Colonic mucosa (tissue), 4 donors: Measurements from ENCODE around the gene TXNIP. TPM values are rescaled to one million over a fixed set of nuclear protein-coding genes. Genes with fewer than 3 reads are reported as not detected.
A peak's percentile ranks its signal among the peaks of the same experiment; 100 is the strongest.

ENCODE experiments used
- DNase-seq: peaks from one replicate; pipeline ENCODE4 v3.0.0-alpha.2; 2020
- H3K27ac ChIP-seq: fragments of 200-600 bp; one replicate; pipeline ENCODE4 v1.8.0; 2021
- H3K27me3 ChIP-seq: fragments of 200-600 bp; one replicate; pipeline ENCODE4 v1.8.0; 2021
- H3K36me3 ChIP-seq: fragments of 200-600 bp; one replicate; pipeline ENCODE4 v1.8.0; 2021
- H3K4me1 ChIP-seq: fragments of 200-600 bp; one replicate; pipeline ENCODE4 v1.8.0; 2021; ENCODE audit warnings: mild to moderate bottlenecking
- H3K4me3 ChIP-seq: fragments of 200-600 bp; one replicate; pipeline ENCODE4 v1.8.0; 2021
- H3K9ac ChIP-seq, 2 donors: one replicate each; pipeline ENCODE4 v1.7.0; 2013; ENCODE audit warnings: control low read depth in 2 of 2, low read depth in 2 of 2, low read length in 2 of 2
- H3K9me3 ChIP-seq: fragments of 200-600 bp; one replicate; pipeline ENCODE4 v1.8.0; 2021
- CTCF ChIP-seq: fragments of 200-600 bp; IDR thresholded peaks from one replicate; pipeline ENCODE4 v1.8.0; 2022; ENCODE audit warnings: antibody characterized with exemption, mild to moderate bottlenecking
- intact Hi-C: fragments of 100-400 bp; cut with DNase I; formaldehyde crosslinking; loops from one replicate; pipeline ENCODE4 v1.14.1; 2022
- total RNA-seq, 2 donors: library from RNA; stranded (reverse); fragmentation: NEBNext Ultra II Directional in 1 of 2; extraction: Animal tissue kit (Norgen Biotek cat#: 25700) in 1 of 2; gene quantifications; one replicate each; pipeline ENCODE4 v1.2.1, GENCODE V29; 2021
- donor health status: healthy.
- donor health status: DM: no; HTN: no; CAD: no.
- donor health status: DM: no; HTN: no; CAD: no.

TXNIP gene
- total RNA-seq, 2 donors from 2014 or later = 302 to 496 TPM

GRCh38 chr1:146016891-146017290 is 20.5 kb upstream of the TXNIP start:
- Histone ChIP-seq H3K27ac (no peak overlapping the region), H3K9me3 (no peaks in the 10 kb centered on the region), H3K4me3 (no peak overlapping the region), H3K4me1 (no peaks in the 10 kb centered on the region), H3K9ac (no peak overlapping the region), H3K27me3 (peaks cover 16% of the 10 kb centered on the region), H3K36me3 (no peaks in the 10 kb centered on the region)
- no peak for DNase-seq
- TF ChIP-seq CTCF = no peak
- intact Hi-C loops = no loop called here

- no peak overlapping the region for H3K27ac ChIP-seq
- no peaks in the 10 kb centered on the region for H3K4me1 ChIP-seq
- H3K36me3 ChIP-seq = no peaks in the 10 kb centered on the region
- H3K27me3 ChIP-seq = no peaks in the 10 kb centered on the region
- no peak overlapping the region for H3K4me3 ChIP-seq
- DNase-seq = no peak
- no peak overlapping the region for H3K9ac ChIP-seq
- intact Hi-C loops = loop anchor here (2.0 to 5.0 kb wide), 2 partner anchors 123 to 166 kb away; partner anchors contain the start of gene NUDT17
- no peak for TF ChIP-seq CTCF
- H3K9me3 ChIP-seq = no peaks in the 10 kb centered on the region
Measured at GRCh38 chr1:146013559-146013922, 17.2 kb upstream of the TXNIP start.

- Histone ChIP-seq H3K27me3 (no peaks in the 10 kb centered on the region), H3K9ac (no peak overlapping the region), H3K36me3 (no peaks in the 10 kb centered on the region), H3K9me3 (no peaks in the 10 kb centered on the region), H3K4me1 (no peaks in the 10 kb centered on the region), H3K27ac (no peak overlapping the region), H3K4me3 (no peak overlapping the region)
- peak; percentile 70 for TF ChIP-seq CTCF
- intact Hi-C loops = loop anchor here (2.0 to 5.0 kb wide), 2 partner anchors 122 to 166 kb away; partner anchors contain the start of gene NUDT17
- peak; percentile 75 for DNase-seq
Measured at GRCh38 chr1:146012703-146013558, 16.6 kb upstream of the TXNIP start.

GRCh38 chr1:146010126-146010738 is 13.9 kb upstream of the TXNIP start:
- no peak for TF ChIP-seq CTCF
- Histone ChIP-seq H3K9ac (no peak overlapping the region), H3K9me3 (no peaks in the 10 kb centered on the region), H3K36me3 (no peaks in the 10 kb centered on the region), H3K4me3 (no peak overlapping the region), H3K27ac (no peak overlapping the region), H3K27me3 (no peaks in the 10 kb centered on the region), H3K4me1 (peaks cover 7% of the 10 kb centered on the region)
- no peak for DNase-seq
- intact Hi-C loops = loop anchor here (5.0 kb wide), 1 partner anchor 163 kb away; the partner anchor contains the start of gene NUDT17

- Histone ChIP-seq H3K27ac (peak overlapping the region; percentile 75), H3K9ac (peak overlapping the region in 1 of 2 donors; percentile 66), H3K4me3 (no peak overlapping the region), H3K27me3 (no peaks in the 10 kb centered on the region), H3K36me3 (no peaks in the 10 kb centered on the region), H3K9me3 (no peaks in the 10 kb centered on the region), H3K4me1 (peaks cover 7% of the 10 kb centered on the region)
- TF ChIP-seq CTCF = peak; percentile 12
- DNase-seq = no peak
- intact Hi-C loops = no loop called here
Measured at GRCh38 chr1:146007489-146008133, 11.2 kb upstream of the TXNIP start.
